Activated CD4-positive, alpha-beta T cell treated with anti-CD3 and anti-CD28 coated beads, Interleukin-2, amount 10 ng/mL, durations not matched to agents 7 days and 5 days (primary cell): Measurements from ENCODE around the gene PALM3. TPM values are rescaled to one million over a fixed set of nuclear protein-coding genes. Genes with fewer than 3 reads are reported as not detected.
"Not testable (repeated sequence)": the region's sequence is repeated elsewhere in the genome, so short reads cannot be mapped to it uniquely, and the experiment has no call there.

Source experiments
- CTCF ChIA-PET: fragments of 350-600 bp; sonication (Branson Sonifier 250); formaldehyde crosslinking; loops from one replicate; lab custom pipeline; 2021; ENCODE audit warnings: antibody characterized with exemption; lab: Charles Lee
- POLR2A ChIA-PET: fragments of 350-600 bp; sonication (Branson Sonifier 250); formaldehyde crosslinking; loops from one replicate; lab custom pipeline; 2021; ENCODE audit warnings: antibody characterized with exemption; lab: Charles Lee
- DNase-seq: peaks from one replicate; pipeline ENCODE4 v3.0.0-alpha.2; 2020
- H3K27ac Mint-ChIP-seq: one replicate; pipeline ENCODE4 v1.8.0; 2021; ENCODE audit warnings: mild to moderate bottlenecking, moderate library complexity, mixed read lengths
- H3K27me3 Mint-ChIP-seq: one replicate; pipeline ENCODE4 v1.8.0; 2021; ENCODE audit warnings: mixed read lengths
- H3K36me3 Mint-ChIP-seq: one replicate; pipeline ENCODE4 v1.8.0; 2021; ENCODE audit warnings: low read depth, mixed read lengths
- H3K4me1 Mint-ChIP-seq: one replicate; pipeline ENCODE4 v1.8.0; 2021; ENCODE audit warnings: mixed read lengths
- H3K4me3 Mint-ChIP-seq: one replicate; pipeline ENCODE4 v1.8.0; 2021; ENCODE audit warnings: mild to moderate bottlenecking, moderate library complexity, mixed read lengths
- H3K9me3 Mint-ChIP-seq: one replicate; pipeline ENCODE4 v1.8.0; 2021; ENCODE audit warnings: mixed read lengths
- total RNA-seq, 2 experiments: library from RNA; stranded (reverse); gene quantifications; one replicate each; pipeline ENCODE4 v1.2.3, GENCODE V29; 2021

The PALM3 gene
- total RNA-seq, 2 experiments from 2014 or later = not detected

- Mint-ChIP-seq H3K4me3 (no peak overlapping the region), H3K27ac (no peak overlapping the region), H3K36me3 (peaks cover 40% of the 10 kb centered on the region)
Measured at GRCh38 chr19:14035706-14036105, 26.2 kb downstream of the PALM3 start.

GRCh38 chr19:14035159-14035558 lies 26.7 kb downstream of the PALM3 start:
- H3K9me3 Mint-ChIP-seq, H3K27ac Mint-ChIP-seq, H3K27me3 Mint-ChIP-seq, H3K4me3 Mint-ChIP-seq, DNase-seq: not testable (repeated sequence)
- H3K4me1 Mint-ChIP-seq = peaks cover 33% of the 10 kb centered on the region
- POLR2A ChIA-PET = interaction anchor here (0.7 kb wide), 1 partner anchor 32 kb away, joined by 3 read pairs; no protein-coding TSS in a partner anchor
- CTCF ChIA-PET = interaction anchor here (0.7 kb wide), 1 partner anchor 17 kb away, joined by 3 read pairs; no protein-coding TSS in a partner anchor
- H3K36me3 Mint-ChIP-seq = peaks cover 37% of the 10 kb centered on the region

More at GRCh38 chr19:14035706-14036105, 26.2 kb downstream of the PALM3 start:
- ChIA-PET POLR2A (interaction anchor here (0.7 kb wide), 1 partner anchor 33 kb away, joined by 3 read pairs; no protein-coding TSS in a partner anchor), CTCF (no interaction called here)
- no peak for DNase-seq
- no peaks in the 10 kb centered on the region for H3K9me3 Mint-ChIP-seq
- H3K4me1 Mint-ChIP-seq = peaks cover 30% of the 10 kb centered on the region
- H3K27me3 Mint-ChIP-seq = no peaks in the 10 kb centered on the region

- DNase-seq = no peak
- Mint-ChIP-seq H3K9me3 (no peaks in the 10 kb centered on the region), H3K4me3 (peak overlapping the region; percentile 93), H3K4me1 (peaks cover 34% of the 10 kb centered on the region), H3K27ac (peak overlapping the region; percentile 59), H3K27me3 (peaks cover 1% of the 10 kb centered on the region), H3K36me3 (peaks cover 30% of the 10 kb centered on the region)
- POLR2A ChIA-PET = no interaction called here
- CTCF ChIA-PET = interaction anchor here (1.4 to 1.8 kb wide), 2 partner anchors 12 to 38 kb away, joined by 5 to 7 read pairs; partner anchors contain the start of gene MISP3
Measured at GRCh38 chr19:14033946-14034345, 27.9 kb downstream of the PALM3 start.

GRCh38 chr19:14031719-14032480 lies 30.0 kb downstream of the PALM3 start, which contains the start of gene IL27RA:
Gene IL27RA, plus strand, starts transcription at chr19:14031762. Its CDS starts 111 bp downstream, at chr19:14031873.
- Mint-ChIP-seq H3K4me1 (peaks cover 29% of the 10 kb centered on the region), H3K9me3 (no peaks in the 10 kb centered on the region), H3K36me3 (peaks cover 16% of the 10 kb centered on the region), H3K27ac (peak within 1 kb of the TSS; percentile 96), H3K4me3 (peak within 1 kb of the TSS; percentile 93), H3K27me3 (peaks cover 2% of the 10 kb centered on the region)
- DNase-seq = peak; percentile 88
- ChIA-PET POLR2A (interaction anchor here (1.7 kb wide), 1 partner anchor 10 kb away, joined by 5 read pairs; no protein-coding TSS in a partner anchor), CTCF (interaction anchor here (0.5 to 2.9 kb wide), 27 partner anchors 8 to 168 kb away, joined by 3 to 20 read pairs (median 4); partner anchors contain the start of genes DCAF15 and MISP3)

GRCh38 chr19:14030997-14031718 lies 30.7 kb downstream of the PALM3 start:
- H3K9me3 Mint-ChIP-seq = no peaks in the 10 kb centered on the region
- POLR2A ChIA-PET = interaction anchor here (0.7 to 1.7 kb wide), 2 partner anchors 9 to 28 kb away, joined by 3 to 5 read pairs; no protein-coding TSS in a partner anchor
- CTCF ChIA-PET = interaction anchor here (0.5 to 2.9 kb wide), 23 partner anchors 9 to 167 kb away, joined by 3 to 20 read pairs (median 4); partner anchors contain the start of genes DCAF15 and MISP3
- H3K4me3 Mint-ChIP-seq = peak overlapping the region; percentile 93
- no peak for DNase-seq
- peak overlapping the region; percentile 96 for H3K27ac Mint-ChIP-seq
- H3K4me1 Mint-ChIP-seq = peaks cover 28% of the 10 kb centered on the region
- peaks cover 12% of the 10 kb centered on the region for H3K36me3 Mint-ChIP-seq
- peaks cover 2% of the 10 kb centered on the region for H3K27me3 Mint-ChIP-seq

- POLR2A ChIA-PET = no interaction called here
- peaks cover 8% of the 10 kb centered on the region for H3K36me3 Mint-ChIP-seq
- H3K27ac Mint-ChIP-seq = no peak overlapping the region
- peaks cover 26% of the 10 kb centered on the region for H3K4me1 Mint-ChIP-seq
- no peak for DNase-seq
- H3K27me3 Mint-ChIP-seq = peaks cover 2% of the 10 kb centered on the region
- CTCF ChIA-PET = interaction anchor here (0.6 to 0.7 kb wide), 2 partner anchors 24 to 329 kb away, joined by 3 to 4 read pairs; no protein-coding TSS in a partner anchor
- H3K9me3 Mint-ChIP-seq = no peaks in the 10 kb centered on the region
- H3K4me3 Mint-ChIP-seq = no peak overlapping the region
Measured at GRCh38 chr19:14028901-14029300, 33.0 kb downstream of the PALM3 start.

- Mint-ChIP-seq H3K27ac (no peak within 1 kb of the TSS), H3K4me3 (no peak within 1 kb of the TSS), H3K36me3 (peaks cover 8% of the 10 kb centered on the region), H3K4me1 (peaks cover 28% of the 10 kb centered on the region), H3K27me3 (peaks cover 2% of the 10 kb centered on the region), H3K9me3 (no peaks in the 10 kb centered on the region)
- ChIA-PET CTCF (interaction anchor here (0.7 to 1.0 kb wide), 3 partner anchors 10 to 46 kb away, joined by 3 to 4 read pairs (median 3); no protein-coding TSS in a partner anchor), POLR2A (no interaction called here)
- no peak for DNase-seq
Measured at GRCh38 chr19:14027856-14028450, 33.9 kb downstream of the PALM3 start, which contains the start of gene RLN3. Gene RLN3, plus strand, starts transcription at chr19:14028148. Its CDS starts 57 bp downstream, at chr19:14028205.

GRCh38 chr19:14026652-14027192 lies 35.2 kb downstream of the PALM3 start:
- H3K4me1 Mint-ChIP-seq = peaks cover 25% of the 10 kb centered on the region
- H3K27ac Mint-ChIP-seq, H3K4me3 Mint-ChIP-seq, DNase-seq, H3K36me3 Mint-ChIP-seq, POLR2A ChIA-PET, H3K27me3 Mint-ChIP-seq, H3K9me3 Mint-ChIP-seq: not testable (repeated sequence)
- CTCF ChIA-PET = interaction anchor here (0.6 to 1.1 kb wide), 6 partner anchors 8 to 483 kb away, joined by 3 to 5 read pairs (median 3); no protein-coding TSS in a partner anchor

- no peak for DNase-seq
- Mint-ChIP-seq H3K27ac (peak overlapping the region; percentile 28), H3K4me3 (no peak overlapping the region), H3K4me1 (peaks cover 17% of the 10 kb centered on the region), H3K36me3 (no peaks in the 10 kb centered on the region), H3K27me3 (no peaks in the 10 kb centered on the region), H3K9me3 (no peaks in the 10 kb centered on the region)
- POLR2A ChIA-PET = no interaction called here
- CTCF ChIA-PET = interaction anchor here (0.6 to 1.2 kb wide), 4 partner anchors 9 to 194 kb away, joined by 3 to 5 read pairs (median 4); partner anchors contain the start of gene DCAF15
Measured at GRCh38 chr19:14023404-14024235, 38.3 kb downstream of the PALM3 start.

GRCh38 chr19:14022469-14022868 lies 39.4 kb downstream of the PALM3 start:
- H3K9me3 Mint-ChIP-seq = no peaks in the 10 kb centered on the region
- ChIA-PET CTCF (interaction anchor here (1.0 to 2.3 kb wide), 3 partner anchors 9 to 69 kb away, joined by 4 to 20 read pairs (median 5); partner anchors contain the start of genes DCAF15 and IL27RA), POLR2A (interaction anchor here (1.5 kb wide), 1 partner anchor 9 kb away, joined by 5 read pairs; the partner anchor contains the start of gene IL27RA)
- no peak overlapping the region for H3K27ac Mint-ChIP-seq
- no peak for DNase-seq
- H3K4me1 Mint-ChIP-seq = peaks cover 19% of the 10 kb centered on the region
- H3K4me3 Mint-ChIP-seq = no peak overlapping the region
- no peaks in the 10 kb centered on the region for H3K27me3 Mint-ChIP-seq
- no peaks in the 10 kb centered on the region for H3K36me3 Mint-ChIP-seq

GRCh38 chr19:14021474-14021873 lies 40.4 kb downstream of the PALM3 start:
- ChIA-PET CTCF (interaction anchor here (0.7 to 2.3 kb wide), 2 partner anchors 10 to 14 kb away, joined by 3 to 20 read pairs; partner anchors contain the start of gene IL27RA), POLR2A (interaction anchor here (1.5 kb wide), 1 partner anchor 10 kb away, joined by 5 read pairs; the partner anchor contains the start of gene IL27RA)
- Mint-ChIP-seq H3K4me3 (no peak overlapping the region), H3K27ac (no peak overlapping the region), H3K27me3 (no peaks in the 10 kb centered on the region), H3K9me3 (no peaks in the 10 kb centered on the region), H3K4me1 (peaks cover 17% of the 10 kb centered on the region), H3K36me3 (no peaks in the 10 kb centered on the region)
- DNase-seq = no peak
